Omental fat pad (tissue), 4 donors: ENCODE measurements around the gene BNIP1. TPM values are rescaled to one million over a fixed set of nuclear protein-coding genes. Genes with fewer than 3 reads are reported as not detected.
"Not testable (repeated sequence)": the region's sequence is repeated elsewhere in the genome, so short reads cannot be mapped to it uniquely, and the experiment has no call there.

Experiments
- ATAC-seq: fragments of 150-250 bp; one replicate; pipeline ENCODE4 v1.9.1; 2016; ENCODE audit warnings: mild to moderate bottlenecking, moderate library complexity; ENCODE audit not compliant: low FRiP score
- DNase-seq: peaks from one replicate; pipeline ENCODE4 v3.0.0-alpha.2; 2019; ENCODE audit warnings: low spot score
- total RNA-seq, 4 donors: library from RNA; depleted of rRNA; stranded (reverse); fragments of >200 nt; gene quantifications; one replicate each; pipeline ENCODE4 v1.1.0, GENCODE V29; 2016
- TF ChIP-seq, protein P1 (sequence below), 3 donors: fragments of 450-650 bp; IDR thresholded peaks; one replicate each; pipeline ENCODE4 v1.5.1; 2016 to 2017; ENCODE audit warnings: antibody characterized with exemption in 3 of 3, mild to moderate bottlenecking in 3 of 3, moderate library complexity in 2 of 3

Gene BNIP1
- total RNA-seq, 4 donors from 2014 or later, result 9.1 to 10.6 (median 9.9) TPM

DNA sequence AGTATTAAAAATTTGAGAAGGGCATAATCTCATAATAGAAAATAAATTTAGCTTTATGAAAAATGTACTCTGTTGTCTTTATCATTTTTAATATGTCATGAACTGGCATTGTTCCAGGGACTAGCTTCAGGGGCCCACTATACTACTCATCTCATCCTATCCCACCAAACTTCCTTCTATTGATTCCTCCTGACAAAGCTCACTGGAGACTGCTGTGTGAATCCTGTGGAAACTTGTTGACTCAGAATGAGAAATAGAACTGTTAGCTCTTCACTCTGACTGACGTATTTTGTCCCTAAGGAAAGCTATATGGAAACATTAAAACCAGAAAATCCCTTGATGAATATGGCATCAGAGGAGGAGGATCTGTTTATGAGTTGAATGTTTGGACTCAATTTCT, 29.8 kb upstream of the BNIP1 start:
- no peak for ATAC-seq
- TF ChIP-seq, protein P1, sequence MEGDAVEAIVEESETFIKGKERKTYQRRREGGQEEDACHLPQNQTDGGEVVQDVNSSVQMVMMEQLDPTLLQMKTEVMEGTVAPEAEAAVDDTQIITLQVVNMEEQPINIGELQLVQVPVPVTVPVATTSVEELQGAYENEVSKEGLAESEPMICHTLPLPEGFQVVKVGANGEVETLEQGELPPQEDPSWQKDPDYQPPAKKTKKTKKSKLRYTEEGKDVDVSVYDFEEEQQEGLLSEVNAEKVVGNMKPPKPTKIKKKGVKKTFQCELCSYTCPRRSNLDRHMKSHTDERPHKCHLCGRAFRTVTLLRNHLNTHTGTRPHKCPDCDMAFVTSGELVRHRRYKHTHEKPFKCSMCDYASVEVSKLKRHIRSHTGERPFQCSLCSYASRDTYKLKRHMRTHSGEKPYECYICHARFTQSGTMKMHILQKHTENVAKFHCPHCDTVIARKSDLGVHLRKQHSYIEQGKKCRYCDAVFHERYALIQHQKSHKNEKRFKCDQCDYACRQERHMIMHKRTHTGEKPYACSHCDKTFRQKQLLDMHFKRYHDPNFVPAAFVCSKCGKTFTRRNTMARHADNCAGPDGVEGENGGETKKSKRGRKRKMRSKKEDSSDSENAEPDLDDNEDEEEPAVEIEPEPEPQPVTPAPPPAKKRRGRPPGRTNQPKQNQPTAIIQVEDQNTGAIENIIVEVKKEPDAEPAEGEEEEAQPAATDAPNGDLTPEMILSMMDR (IDR thresholded peaks at IDR 0.05), result no peak

DNA sequence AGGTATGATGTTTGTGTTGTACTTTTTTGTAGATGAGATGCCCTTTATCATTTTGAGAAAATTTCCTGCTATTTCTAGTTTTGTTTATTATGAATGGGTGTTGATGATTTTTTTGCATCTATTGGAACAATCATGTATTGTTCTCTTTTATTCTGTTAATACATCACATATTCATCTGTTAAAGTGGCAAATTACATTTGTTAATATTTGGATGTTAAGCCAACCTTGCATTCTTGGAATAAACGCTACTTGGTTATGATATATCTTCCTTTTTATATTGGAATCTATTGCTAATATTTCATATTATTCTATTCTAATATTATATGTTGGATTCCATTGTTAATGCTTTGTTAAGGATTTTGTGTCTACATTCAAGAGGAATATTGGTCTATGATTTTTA, 24.6 kb upstream of the BNIP1 start:
- TF ChIP-seq, protein P1 (IDR thresholded peaks at IDR 0.05), result no peak
- ATAC-seq (no peak), DNase-seq (no peak)

More for the DNA sequence above, 29.8 kb upstream of the BNIP1 start:
- DNase-seq, result no peak

DNA sequence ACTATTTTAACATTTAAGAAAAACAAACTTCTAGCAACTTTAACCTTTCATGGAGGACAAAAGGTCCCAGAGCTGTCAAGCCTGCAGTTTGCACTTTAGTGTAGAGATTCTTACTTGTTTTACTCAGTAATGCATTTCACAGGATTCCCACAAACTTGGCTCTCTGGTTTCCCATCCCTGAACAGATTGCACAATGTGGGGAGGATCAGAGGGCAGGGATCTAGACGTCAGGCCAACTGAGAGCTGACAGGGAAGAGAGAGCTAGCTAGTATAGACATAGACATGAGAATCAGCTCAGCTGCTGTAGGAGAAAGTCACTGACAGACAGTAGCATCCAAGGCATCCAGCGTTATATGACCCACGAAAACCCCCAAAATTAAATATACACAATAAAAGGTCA, 20.9 kb upstream of the BNIP1 start:
- TF ChIP-seq, protein P1 (IDR thresholded peaks at IDR 0.05), result no peak
- peak; percentile 64 for ATAC-seq
- no peak for DNase-seq

DNA sequence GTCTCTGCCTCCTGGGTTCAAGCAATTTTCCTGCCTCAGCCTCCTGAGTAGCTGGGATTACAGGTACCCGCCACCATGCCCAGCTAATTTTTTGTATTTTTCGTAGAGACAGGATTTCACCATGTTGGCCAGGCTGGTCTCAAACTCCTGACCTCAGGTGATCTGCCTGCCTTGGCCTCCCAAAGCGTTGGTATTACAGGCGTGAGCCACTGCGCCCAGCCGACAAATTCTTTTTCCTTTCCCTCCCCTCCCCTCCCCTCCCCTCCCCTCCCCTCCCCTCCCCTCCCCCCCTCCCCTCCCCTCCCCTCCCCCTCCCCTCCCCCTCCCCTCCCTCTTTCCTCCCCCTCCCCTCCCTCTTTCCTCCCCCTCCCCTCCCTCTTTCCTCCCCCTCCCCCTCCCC, 12.2 kb upstream of the BNIP1 start:
- not testable (repeated sequence) for ATAC-seq, DNase-seq

DNA sequence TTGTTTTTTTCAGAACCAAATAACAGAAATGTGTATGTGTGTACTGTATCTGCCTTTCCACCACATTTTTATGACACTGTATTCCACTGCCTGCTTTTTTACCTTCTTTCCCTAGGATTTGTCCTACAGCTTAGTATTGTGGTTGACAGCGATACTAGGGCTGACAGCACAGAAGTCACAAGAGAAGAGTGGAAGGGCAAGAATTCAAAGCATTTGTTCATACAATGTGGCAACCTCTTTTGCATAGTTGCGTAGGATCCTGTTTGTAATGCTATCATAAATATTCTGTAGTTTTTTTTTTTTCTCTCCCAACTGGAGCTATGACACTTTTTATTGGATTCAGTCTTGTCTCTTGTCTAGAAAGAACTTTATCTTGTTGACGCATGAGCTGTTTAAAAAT, 5.6 kb upstream of the BNIP1 start:
- DNase-seq (no peak), ATAC-seq (no peak)
- TF ChIP-seq, protein P1 (IDR thresholded peaks at IDR 0.05), result no peak

DNA sequence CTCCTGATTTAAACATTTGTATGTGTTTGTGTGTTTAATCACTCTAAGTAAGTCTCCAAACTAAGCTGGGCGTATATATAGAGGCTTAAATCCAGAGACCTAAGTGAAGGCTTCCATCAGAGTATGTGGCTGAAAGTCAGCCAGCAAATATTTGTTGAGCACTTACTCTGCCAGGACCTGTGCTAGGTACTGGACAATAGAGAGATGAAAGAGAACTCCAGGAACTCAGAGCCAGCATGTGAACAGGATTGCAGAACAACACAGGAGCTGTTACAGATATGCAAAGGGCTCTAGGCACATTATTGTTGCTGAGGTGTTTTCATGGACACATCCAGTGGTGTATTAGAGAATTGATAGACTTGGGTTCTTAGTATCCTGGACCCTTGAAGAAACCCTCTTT, 4.7 kb upstream of the BNIP1 start:
- TF ChIP-seq, protein P1 (IDR thresholded peaks at IDR 0.05), result no peak
- no peak for ATAC-seq
- DNase-seq, result no peak

DNA sequence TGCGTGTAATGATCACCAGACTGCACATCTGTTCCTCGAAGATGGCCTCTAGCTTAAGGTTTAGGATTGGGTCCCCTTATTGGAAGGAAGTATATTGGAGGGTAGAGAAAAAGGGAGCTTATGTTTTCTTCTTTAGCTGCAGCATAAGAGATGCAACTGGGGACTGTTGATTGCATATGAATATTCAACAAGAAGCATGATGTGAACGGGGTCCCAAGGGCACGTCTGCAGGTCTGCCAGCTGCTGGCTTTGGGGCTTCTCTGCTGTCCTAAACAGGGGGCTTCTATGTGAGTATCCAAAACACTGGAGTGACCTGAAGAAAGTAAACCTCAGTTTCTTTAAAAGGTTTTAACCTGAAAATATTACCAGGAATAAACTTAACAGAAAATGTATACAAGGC, 3.6 kb upstream of the BNIP1 start:
- TF ChIP-seq, protein P1 (IDR thresholded peaks at IDR 0.05), result no peak
- no peak for ATAC-seq
- DNase-seq, result no peak

DNA sequence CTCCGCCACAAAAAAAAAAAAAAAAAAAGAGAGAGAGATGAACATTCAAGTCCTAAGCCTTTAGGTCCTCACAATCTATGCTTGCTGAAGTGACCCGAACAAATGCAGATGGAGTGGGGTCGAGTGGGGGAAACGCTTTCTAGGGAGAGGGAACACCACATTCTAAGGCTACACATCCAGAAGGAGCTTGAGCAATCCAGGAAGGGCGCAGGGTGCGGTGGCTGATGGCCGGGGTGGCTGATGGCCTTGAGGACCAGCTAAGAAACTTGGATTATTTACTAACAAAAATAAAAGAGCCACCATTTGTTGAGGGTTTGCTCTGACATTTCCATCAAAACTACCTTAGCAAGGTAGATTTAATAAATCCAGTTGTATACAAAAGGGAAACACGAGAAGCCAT, 764 bp upstream of the BNIP1 start:
- no peak for DNase-seq
- ATAC-seq, result no peak
- TF ChIP-seq, protein P1 (IDR thresholded peaks at IDR 0.05), result no peak
